GM03348 (cell line): Measurements from ENCODE around the gene FASTKD2.
A peak's percentile ranks its signal among the peaks of the same experiment; 100 is the strongest.
"Not testable (repeated sequence)": the region's sequence is repeated elsewhere in the genome, so short reads cannot be mapped to it uniquely, and the experiment has no call there.

Experiments used
- DNase-seq: peaks from one replicate; pipeline ENCODE4 v3.0.0; 2012; ENCODE audit warnings: low spot score

The FASTKD2 gene

DNA sequence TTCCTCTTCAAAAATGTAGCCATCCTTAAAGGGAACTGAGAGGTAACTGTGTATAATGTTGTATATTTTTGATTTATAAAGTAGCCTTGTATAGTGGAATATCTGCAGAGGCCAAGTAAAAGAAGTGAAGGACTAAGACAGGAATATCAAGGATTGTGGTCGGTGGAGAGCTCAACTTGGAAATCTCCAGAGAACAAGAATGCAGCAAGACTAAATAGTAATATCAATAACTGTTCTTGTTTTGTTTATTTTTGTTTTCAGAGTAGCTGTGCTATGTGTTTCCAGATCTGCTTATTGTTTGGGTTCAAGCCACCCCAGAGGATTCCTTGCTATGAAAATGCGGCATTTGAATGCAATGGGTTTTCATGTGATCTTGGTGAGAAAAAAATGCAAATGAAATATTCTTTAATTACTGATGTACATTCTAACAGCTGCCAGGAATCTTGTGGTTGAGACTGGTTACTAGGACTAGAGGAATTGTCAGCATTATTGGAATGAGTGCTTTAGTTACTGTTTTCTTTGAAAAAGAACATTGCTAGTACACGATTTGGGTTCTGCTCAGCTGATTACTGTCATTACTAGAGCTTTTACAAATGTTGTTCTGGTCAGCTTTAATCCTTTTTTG is 25.0 kb downstream of the FASTKD2 start:
- peak; percentile 31 for DNase-seq

- no peak for DNase-seq
Measured at GRCh38 chr2:206792645-206793044, 27.2 kb downstream of the FASTKD2 start.

DNA sequence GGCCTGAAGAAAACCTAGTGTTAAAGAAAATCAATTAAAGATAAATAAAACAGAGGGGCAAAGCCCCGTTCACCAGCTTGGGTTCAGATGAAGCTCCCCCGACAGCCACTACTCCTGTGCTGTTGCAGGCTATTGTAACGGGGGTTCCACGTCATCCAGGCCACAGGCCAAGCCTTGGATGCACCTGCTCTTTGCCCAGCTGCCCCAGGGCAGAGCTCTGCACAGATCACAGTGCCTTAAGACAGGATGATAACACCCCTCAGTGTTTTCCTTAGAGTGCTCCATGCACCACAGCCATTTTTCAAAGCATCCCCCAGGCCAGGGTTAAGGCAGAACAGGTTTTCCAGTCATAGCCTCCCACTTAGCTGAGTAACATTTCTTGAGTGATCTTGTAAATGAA is 32.0 kb downstream of the FASTKD2 start:
- no peak for DNase-seq

DNA sequence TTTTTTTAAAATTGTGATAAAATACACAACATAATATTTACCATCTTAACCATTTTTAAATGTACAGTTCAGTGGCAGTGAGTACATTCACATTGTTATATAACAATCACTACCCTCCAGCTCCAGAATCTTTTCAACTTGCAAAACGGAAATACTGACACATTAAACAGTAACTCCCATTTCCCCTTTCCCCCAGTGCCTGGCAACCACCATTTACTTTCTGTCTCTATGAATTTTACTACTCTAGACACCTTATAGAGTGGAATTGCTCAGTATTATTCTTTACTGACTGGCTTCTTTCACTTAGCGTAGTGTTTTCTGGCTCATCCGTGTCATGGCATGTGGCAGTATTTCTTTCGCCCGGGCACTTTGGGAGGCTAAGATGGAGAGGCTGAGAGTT is 32.6 kb downstream of the FASTKD2 start:
- no peak for DNase-seq

- DNase-seq, result no peak
Measured at GRCh38 chr2:206799083-206799482, 33.7 kb downstream of the FASTKD2 start.

GRCh38 chr2:206800506-206801417 is 35.4 kb downstream of the FASTKD2 start:
- DNase-seq, result peak; percentile 78

- DNase-seq, result no peak
Measured at GRCh38 chr2:206801418-206802189, 36.2 kb downstream of the FASTKD2 start.

DNA sequence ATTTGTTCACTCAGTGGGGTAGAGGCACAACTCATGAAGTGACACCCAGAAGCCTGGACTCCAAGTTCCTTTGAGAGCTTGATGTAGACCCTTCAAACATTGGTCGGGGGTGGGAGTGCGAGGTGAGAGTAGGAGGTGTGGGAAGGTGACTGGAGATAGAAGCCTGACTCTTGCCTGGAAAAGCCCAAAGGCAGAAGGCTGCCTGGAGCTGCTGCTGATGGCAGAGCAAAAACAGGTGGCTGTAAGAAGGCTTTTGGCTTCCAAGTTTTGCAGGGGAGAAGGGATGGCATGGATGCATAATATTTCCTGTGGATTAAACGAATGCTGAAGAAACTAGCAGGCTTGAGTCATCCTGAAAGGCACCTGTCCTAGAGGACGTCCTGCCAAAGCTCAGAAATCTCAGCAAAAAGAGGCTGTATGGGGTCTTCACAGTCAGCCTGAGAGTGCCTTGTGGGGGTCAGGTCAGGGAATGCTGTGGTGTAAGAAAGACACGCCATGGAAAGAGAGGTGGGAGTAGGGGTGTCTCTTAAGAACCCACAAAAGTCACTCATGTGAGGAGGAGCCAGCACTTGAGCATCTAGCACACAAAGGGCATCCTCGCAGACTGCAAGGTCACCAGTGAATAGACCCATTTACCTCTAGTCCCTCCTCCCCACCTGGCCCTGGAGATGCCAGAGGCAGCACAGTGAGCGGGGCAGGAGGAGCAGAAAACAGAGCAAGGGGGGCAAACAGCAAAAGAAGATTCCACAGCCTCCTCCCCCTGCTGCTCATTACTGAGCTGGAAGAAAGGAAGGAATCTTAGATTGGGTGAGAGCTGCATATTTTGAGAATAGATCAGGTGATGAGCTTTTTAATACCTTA is 37.5 kb downstream of the FASTKD2 start:
- no peak for DNase-seq

GRCh38 chr2:206804326-206804725 is 38.9 kb downstream of the FASTKD2 start:
- DNase-seq, result peak; percentile 9

GRCh38 chr2:206805887-206806607 is 40.6 kb downstream of the FASTKD2 start:
- peak; percentile 16 for DNase-seq

DNA sequence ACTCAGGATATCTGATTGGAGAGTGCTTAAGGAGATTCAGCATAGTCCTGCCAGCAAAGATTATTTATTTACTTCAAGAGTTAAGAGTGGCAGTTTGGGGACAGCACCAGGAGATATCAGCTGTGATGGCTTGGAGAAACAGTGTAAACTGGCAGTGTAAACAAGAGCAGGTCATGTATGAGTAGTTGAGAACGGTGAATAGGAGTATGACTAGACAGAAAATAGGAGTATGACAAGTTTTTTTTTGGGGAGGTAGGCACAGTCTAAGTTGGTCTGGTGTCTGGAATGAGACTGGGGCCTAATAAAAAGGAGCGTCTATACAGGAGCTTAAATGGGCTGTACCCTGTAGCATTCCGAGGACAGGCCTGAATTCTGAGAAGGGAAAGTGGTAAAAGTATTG is 42.2 kb downstream of the FASTKD2 start:
- DNase-seq, result not testable (repeated sequence)

DNA sequence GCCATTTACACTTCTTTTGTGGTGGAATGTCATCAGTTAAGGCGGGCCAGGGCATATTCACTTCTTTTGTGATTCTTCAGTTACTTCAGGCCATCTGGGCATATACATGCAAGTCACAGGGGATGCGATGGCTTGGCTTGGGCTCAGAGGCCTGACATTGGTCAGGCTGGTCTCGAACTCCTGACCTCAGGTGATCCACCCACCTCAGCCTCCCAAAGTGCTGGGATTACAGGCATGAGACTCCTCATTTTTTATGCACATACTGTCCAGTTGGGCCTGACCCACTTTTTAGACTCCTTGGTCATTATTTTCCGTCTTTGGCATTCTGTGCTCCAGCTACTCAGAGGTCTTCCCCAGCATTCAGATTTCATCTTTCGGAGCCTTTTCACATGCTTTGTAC is 47.1 kb downstream of the FASTKD2 start:
- DNase-seq, result not testable (repeated sequence)

DNA sequence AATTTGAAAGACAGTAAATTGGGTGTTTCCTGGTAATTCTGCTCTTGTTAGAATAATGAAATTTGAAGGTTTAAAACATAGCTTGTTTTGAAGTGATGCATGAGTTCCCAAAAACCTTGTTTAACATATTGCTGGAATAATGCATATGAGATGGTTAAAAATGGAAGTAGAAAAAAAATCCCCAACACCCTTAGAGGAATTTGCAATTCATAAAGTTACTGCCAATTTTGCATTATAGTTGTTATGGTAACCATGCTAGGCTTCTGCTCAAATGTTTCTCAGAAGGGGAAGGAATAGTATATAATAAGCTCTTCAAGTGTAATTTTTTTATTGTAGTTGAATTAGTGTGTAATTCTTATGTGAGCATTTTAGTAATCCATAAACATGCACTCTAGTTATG is 49.1 kb downstream of the FASTKD2 start:
- no peak for DNase-seq

GRCh38 chr2:206820807-206821206 is 55.4 kb downstream of the FASTKD2 start:
- no peak for DNase-seq

DNA sequence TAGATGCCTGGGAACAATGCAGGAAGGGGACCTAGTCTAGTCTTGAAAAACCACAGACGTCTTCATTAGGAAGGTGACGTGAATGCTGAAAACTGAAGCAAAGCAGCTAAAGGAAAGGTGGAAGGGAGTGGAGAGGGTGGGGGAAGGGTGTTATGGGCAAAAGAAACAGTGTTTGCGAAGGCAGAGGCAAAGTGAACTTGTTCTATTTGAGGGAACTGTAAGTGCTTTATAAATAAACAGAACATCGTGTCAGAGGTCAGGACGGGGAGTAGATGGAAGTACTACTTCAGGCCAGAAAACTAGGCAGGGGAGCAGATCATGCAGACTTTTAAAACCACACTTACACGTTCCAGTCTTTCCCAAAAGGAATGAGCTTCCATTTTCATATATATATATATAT is 57.8 kb downstream of the FASTKD2 start:
- no peak for DNase-seq

DNA sequence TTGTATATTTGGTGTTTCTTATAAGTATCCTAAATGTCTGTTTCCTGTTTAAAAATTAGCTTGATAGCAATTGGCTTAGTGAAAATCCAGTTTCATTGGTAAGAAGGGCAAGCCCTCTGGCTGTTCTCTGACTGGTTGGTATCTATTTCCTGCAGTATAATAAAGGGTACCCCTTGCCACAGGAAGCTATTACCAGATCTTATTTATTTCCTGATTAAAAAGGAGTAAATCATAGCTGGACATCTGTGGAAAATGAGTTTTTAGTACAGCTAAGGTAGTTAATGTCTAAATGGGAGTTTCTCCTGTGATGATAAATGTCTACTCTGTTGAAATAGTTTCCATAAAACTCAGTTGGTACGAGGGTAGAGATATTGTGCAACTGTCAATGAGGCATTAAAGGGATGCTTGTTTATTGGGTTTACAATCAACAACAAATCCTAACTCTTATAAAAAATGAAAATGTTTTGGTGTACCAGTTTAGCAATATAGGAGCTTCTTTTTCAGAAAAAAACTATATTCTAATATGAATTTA is 58.7 kb downstream of the FASTKD2 start:
- DNase-seq, result no peak

GRCh38 chr2:206824993-206825392 is 59.6 kb downstream of the FASTKD2 start:
- DNase-seq, result no peak

- no peak for DNase-seq
Measured at GRCh38 chr2:206831442-206831995, 66.1 kb downstream of the FASTKD2 start.

GRCh38 chr2:206832873-206833272 is 67.5 kb downstream of the FASTKD2 start:
- DNase-seq, result no peak

GRCh38 chr2:206833291-206833690 is 67.9 kb downstream of the FASTKD2 start:
- no peak for DNase-seq
